NCI-H1048 (cell line): ENCODE data around the gene CD84.
"Not testable (repeated sequence)": the region's sequence is repeated elsewhere in the genome, so short reads cannot be mapped to it uniquely, and the experiment has no call there.

Source experiments
- DNase-seq: peaks from one replicate; lab custom pipeline; 2025; lab: John Stamatoyannopoulos, UW

The CD84 gene

GRCh38 chr1:160541622-160542302 lies 37.5 kb downstream of the CD84 start:
- DNase-seq = no peak

- DNase-seq = no peak
Observed at GRCh38 chr1:160540859-160541233, 38.5 kb downstream of the CD84 start.

- DNase-seq = no peak
Observed at GRCh38 chr1:160539990-160540858, 39.1 kb downstream of the CD84 start.

- no peak for DNase-seq
Observed at GRCh38 chr1:160539684-160539989, 39.7 kb downstream of the CD84 start.

- no peak for DNase-seq
Observed at GRCh38 chr1:160538985-160539651, 40.2 kb downstream of the CD84 start.

GRCh38 chr1:160537714-160538665 lies 41.3 kb downstream of the CD84 start:
- DNase-seq = no peak

GRCh38 chr1:160534823-160535605 lies 44.3 kb downstream of the CD84 start:
- no peak for DNase-seq

- DNase-seq = not testable (repeated sequence)
Observed at GRCh38 chr1:160532557-160532813, 46.8 kb downstream of the CD84 start.

GRCh38 chr1:160531809-160532556 lies 47.3 kb downstream of the CD84 start:
- DNase-seq = not testable (repeated sequence)

- not testable (repeated sequence) for DNase-seq
Observed at GRCh38 chr1:160529401-160529952, 49.8 kb downstream of the CD84 start.

- DNase-seq = not testable (repeated sequence)
Observed at GRCh38 chr1:160523789-160524188, 55.5 kb downstream of the CD84 start.

- DNase-seq = no peak
Observed at GRCh38 chr1:160522622-160523345, 56.5 kb downstream of the CD84 start, which contains the start of gene SLAMF6. TSS of gene SLAMF6 (minus strand) at chr1:160523255. CDS start at chr1:160523192, 63 bp downstream.

GRCh38 chr1:160522136-160522535 lies 57.2 kb downstream of the CD84 start:
- DNase-seq = no peak

GRCh38 chr1:160521554-160521953 lies 57.7 kb downstream of the CD84 start:
- no peak for DNase-seq

GRCh38 chr1:160520999-160521398 lies 58.3 kb downstream of the CD84 start:
- no peak for DNase-seq

- DNase-seq = no peak
Observed at GRCh38 chr1:160520582-160520981, 58.7 kb downstream of the CD84 start.

GRCh38 chr1:160519642-160520435 lies 59.5 kb downstream of the CD84 start:
- DNase-seq = no peak

- DNase-seq = not testable (repeated sequence)
Observed at GRCh38 chr1:160517519-160517918, 61.8 kb downstream of the CD84 start.

- DNase-seq = not testable (repeated sequence)
Observed at GRCh38 chr1:160515908-160516307, 63.4 kb downstream of the CD84 start.
